Measurements from ENCODE around the gene TIMP3.

- TF ChIP-seq EZH2 (IDR thresholded peaks at IDR 0.05; ENCODE audit: borderline replicate concordance, low read length) = no peak
- TF ChIP-seq, protein P1, sequence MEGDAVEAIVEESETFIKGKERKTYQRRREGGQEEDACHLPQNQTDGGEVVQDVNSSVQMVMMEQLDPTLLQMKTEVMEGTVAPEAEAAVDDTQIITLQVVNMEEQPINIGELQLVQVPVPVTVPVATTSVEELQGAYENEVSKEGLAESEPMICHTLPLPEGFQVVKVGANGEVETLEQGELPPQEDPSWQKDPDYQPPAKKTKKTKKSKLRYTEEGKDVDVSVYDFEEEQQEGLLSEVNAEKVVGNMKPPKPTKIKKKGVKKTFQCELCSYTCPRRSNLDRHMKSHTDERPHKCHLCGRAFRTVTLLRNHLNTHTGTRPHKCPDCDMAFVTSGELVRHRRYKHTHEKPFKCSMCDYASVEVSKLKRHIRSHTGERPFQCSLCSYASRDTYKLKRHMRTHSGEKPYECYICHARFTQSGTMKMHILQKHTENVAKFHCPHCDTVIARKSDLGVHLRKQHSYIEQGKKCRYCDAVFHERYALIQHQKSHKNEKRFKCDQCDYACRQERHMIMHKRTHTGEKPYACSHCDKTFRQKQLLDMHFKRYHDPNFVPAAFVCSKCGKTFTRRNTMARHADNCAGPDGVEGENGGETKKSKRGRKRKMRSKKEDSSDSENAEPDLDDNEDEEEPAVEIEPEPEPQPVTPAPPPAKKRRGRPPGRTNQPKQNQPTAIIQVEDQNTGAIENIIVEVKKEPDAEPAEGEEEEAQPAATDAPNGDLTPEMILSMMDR (conservative IDR thresholded peaks at IDR 0.05 in 1 of 2, IDR thresholded peaks at IDR 0.05 in 1 of 2; ENCODE audit: extremely low read depth in 1 of 2, insufficient read depth in 1 of 2, low read depth in 1 of 2, low read length in 2 of 2) = no peak
Measured at GRCh38 chr22:32909581-32910428, 108.3 kb downstream of the TIMP3 start.
